Upper lobe of left lung (tissue), 6 donors: ENCODE results near the gene HIBCH. TPM values are rescaled to one million over a fixed set of nuclear protein-coding genes. Genes with fewer than 3 reads are reported as not detected.
A peak's percentile ranks its signal among the peaks of the same experiment; 100 is the strongest.

Experiments
- ATAC-seq, 2 donors: fragments of 200-7000 bp; cut with Tn5 transposase; one replicate each; pipeline ENCODE4 v1.9.1; 2022; ENCODE audit warnings: mild to moderate bottlenecking in 2 of 2, moderate library complexity in 2 of 2; ENCODE audit not compliant: low FRiP score in 2 of 2
- DNase-seq, 2 donors: peaks; one replicate each; pipeline ENCODE4 v3.0.0-alpha.2; 2019 to 2020
- H3K27ac ChIP-seq, 4 donors: fragments of 200-600 bp; sonication (generic); one replicate each; pipeline ENCODE4 v1.5.1; 2016 to 2019
- H3K27me3 ChIP-seq, 4 donors: fragments of 200-600 bp; sonication (generic); one replicate each; pipeline ENCODE4 v1.5.1; 2017 to 2019
- H3K36me3 ChIP-seq, 4 donors: fragments of 200-600 bp; sonication (generic); one replicate each; pipeline ENCODE4 v1.5.1; 2016 to 2019
- H3K4me1 ChIP-seq, 4 donors: fragments of 200-600 bp; sonication (generic); one replicate each; pipeline ENCODE4 v1.5.1; 2018 to 2019
- H3K4me3 ChIP-seq, 4 donors: fragments of 200-600 bp; sonication (generic); one replicate each; pipeline ENCODE4 v1.5.1; 2017 to 2019; ENCODE audit warnings: mild to moderate bottlenecking in 2 of 4, moderate library complexity in 1 of 4
- H3K9me3 ChIP-seq, 4 donors: fragments of 200-600 bp; sonication (generic); one replicate each; pipeline ENCODE4 v1.5.1; 2018 to 2019
- CTCF ChIP-seq, 6 experiments: fragments of 450-650 bp in 4 of 6; fragments of 200-600 bp in 2 of 6; sonication (generic) in 2 of 6; IDR thresholded peaks; one replicate each; pipeline ENCODE4 v1.5.1; 2016 to 2019; ENCODE audit warnings: antibody characterized with exemption in 6 of 6
- EP300 ChIP-seq, 4 donors: sonication (generic); formaldehyde crosslinking; IDR thresholded peaks; one replicate each; pipeline ENCODE4 v1.5.1; 2017; ENCODE audit warnings: antibody characterized with exemption in 4 of 4, control low read depth in 2 of 4
- POLR2A ChIP-seq, 4 donors: fragments of 450-650 bp; IDR thresholded peaks; one replicate each; pipeline ENCODE4 v1.5.1; 2016 to 2017; ENCODE audit warnings: antibody characterized with exemption in 4 of 4, mild to moderate bottlenecking in 2 of 4
- POLR2AphosphoS5 ChIP-seq, 2 donors: sonication (generic); formaldehyde crosslinking; IDR thresholded peaks; one replicate each; pipeline ENCODE4 v1.5.1; 2017; ENCODE audit warnings: antibody characterized with exemption in 2 of 2
- WGBS, 2 donors: methylation state at CpG; one replicate each; pipeline ENCODE4 v1.1.5; 2017 to 2018; 5-methylcytosine and 5-hydroxymethylcytosine counted together
- total RNA-seq, 6 donors: library from RNA; depleted of rRNA in 4 of 6; stranded (reverse); fragments of >200 nt in 4 of 6; gene quantifications; one replicate each; pipeline versions ENCODE4 v1.1.0 to v1.2.1, GENCODE V29; 2016 to 2021
- donor health status: DM: no; HTN: no; CAD: no; lungs with moderate emphysema.
- donor health status: DM: no; HTN: yes; CAD: no; lungs with severe emphysema.

Gene HIBCH
- total RNA-seq, 6 donors from 2014 or later = 10.1 to 24.2 (median 14.7) TPM

- WGBS, 2 donors = 83 to 89% methylated on average over 2 of the region's 2 CpGs
Observed at GRCh38 chr2:190207930-190208329, 111.7 kb downstream of the HIBCH start.

GRCh38 chr2:190205657-190206056 lies 114.0 kb downstream of the HIBCH start:
- Histone ChIP-seq H3K4me3 (no peak overlapping the region), H3K9me3 (no peaks in the 10 kb centered on the region), H3K27me3 (no peaks in the 10 kb centered on the region), H3K27ac (no peak overlapping the region), H3K4me1 (no peaks in the 10 kb centered on the region), H3K36me3 (peaks cover 0 to 13% (median 3%) of the 10 kb centered on the region in 4 donors)
- DNase-seq (no peak), ATAC-seq (peak in 1 of 2 donors; percentile 90)
- TF ChIP-seq POLR2A (IDR thresholded peaks at IDR 0.05) (no peak), CTCF (IDR thresholded peaks at IDR 0.05) (no peak), EP300 (IDR thresholded peaks at IDR 0.05) (no peak), POLR2AphosphoS5 (IDR thresholded peaks at IDR 0.05) (no peak)
- 80 to 81% methylated on average over 4 of the region's 4 CpGs for WGBS, 2 donors

More at GRCh38 chr2:190207930-190208329, 111.7 kb downstream of the HIBCH start:
- Histone ChIP-seq H3K27ac (no peak overlapping the region), H3K27me3 (no peaks in the 10 kb centered on the region), H3K36me3 (peaks cover 0 to 18% (median under 1%) of the 10 kb centered on the region in 4 donors), H3K9me3 (no peaks in the 10 kb centered on the region), H3K4me3 (no peak overlapping the region), H3K4me1 (no peaks in the 10 kb centered on the region)
- no peak for ATAC-seq
- no peak for DNase-seq
- no peak for TF ChIP-seq POLR2AphosphoS5 (IDR thresholded peaks at IDR 0.05)
- TF ChIP-seq CTCF (IDR thresholded peaks at IDR 0.05) = no peak
- TF ChIP-seq EP300 (IDR thresholded peaks at IDR 0.05) = no peak
- TF ChIP-seq POLR2A (IDR thresholded peaks at IDR 0.05) = no peak

GRCh38 chr2:190202604-190203003 lies 117.0 kb downstream of the HIBCH start:
- Histone ChIP-seq H3K4me3 (no peak overlapping the region), H3K27me3 (no peaks in the 10 kb centered on the region), H3K36me3 (peaks cover 0 to 12% (median 3%) of the 10 kb centered on the region in 4 donors), H3K4me1 (no peaks in the 10 kb centered on the region), H3K9me3 (no peaks in the 10 kb centered on the region), H3K27ac (no peak overlapping the region)
- ATAC-seq (no peak), DNase-seq (no peak)
- no peak for TF ChIP-seq EP300 (IDR thresholded peaks at IDR 0.05)
- TF ChIP-seq POLR2A (IDR thresholded peaks at IDR 0.05) = no peak
- no peak for TF ChIP-seq POLR2AphosphoS5 (IDR thresholded peaks at IDR 0.05)
- no peak for TF ChIP-seq CTCF (IDR thresholded peaks at IDR 0.05)
- WGBS, 2 donors = 100% methylated on average over 1 of the region's 1 CpG

GRCh38 chr2:190202018-190202417 lies 117.6 kb downstream of the HIBCH start:
- Histone ChIP-seq H3K4me1 (no peaks in the 10 kb centered on the region), H3K27me3 (no peaks in the 10 kb centered on the region), H3K4me3 (no peak overlapping the region), H3K9me3 (no peaks in the 10 kb centered on the region), H3K27ac (no peak overlapping the region), H3K36me3 (peaks cover 0 to 14% (median 3%) of the 10 kb centered on the region in 4 donors)
- ATAC-seq (no peak), DNase-seq (no peak)
- no peak for TF ChIP-seq POLR2AphosphoS5 (IDR thresholded peaks at IDR 0.05)
- no peak for TF ChIP-seq POLR2A (IDR thresholded peaks at IDR 0.05)
- no peak for TF ChIP-seq CTCF (IDR thresholded peaks at IDR 0.05)
- no peak for TF ChIP-seq EP300 (IDR thresholded peaks at IDR 0.05)

GRCh38 chr2:190200603-190201002 lies 119.0 kb downstream of the HIBCH start:
- H3K4me1 ChIP-seq = no peaks in the 10 kb centered on the region
- ATAC-seq = no peak
- no peaks in the 10 kb centered on the region for H3K9me3 ChIP-seq
- TF ChIP-seq POLR2A (IDR thresholded peaks at IDR 0.05) (no peak), CTCF (IDR thresholded peaks at IDR 0.05) (no peak), POLR2AphosphoS5 (IDR thresholded peaks at IDR 0.05) (no peak), EP300 (IDR thresholded peaks at IDR 0.05) (no peak)
- H3K4me3 ChIP-seq = no peak overlapping the region
- H3K36me3 ChIP-seq = peaks cover 0 to 15% (median 3%) of the 10 kb centered on the region in 4 donors
- no peak overlapping the region for H3K27ac ChIP-seq
- WGBS, 2 donors = 67 to 68% methylated on average over 1 of the region's 1 CpG
- no peak for DNase-seq
- no peaks in the 10 kb centered on the region for H3K27me3 ChIP-seq
